Spleen (tissue), 7 donors: ENCODE measurements around the gene KLK14.

Experiments
- CTCF ChIP-seq, 11 experiments: fragments of 200-600 bp in 7 of 11; fragments of 450-650 bp in 4 of 11; sonication (generic) in 4 of 11; IDR thresholded peaks in 8 of 11; conservative IDR thresholded peaks in 3 of 11; 1 replicate in 7 of 11; 2 replicates in 4 of 11; pipeline versions ENCODE4 v1.4.0 to v1.8.0; 2016 to 2021; ENCODE audit warnings: antibody characterized with exemption in 11 of 11, inconsistent platforms in 4 of 11, mild to moderate bottlenecking in 1 of 11
- POLR2A ChIP-seq, 3 donors: fragments of 450-650 bp; IDR thresholded peaks; one replicate each; pipeline ENCODE4 v1.5.1; 2017; ENCODE audit warnings: antibody characterized with exemption in 3 of 3, mild to moderate bottlenecking in 1 of 3
- donor health status: DM: no; HTN: no; CAD: no; lungs with moderate emphysema.
- donor health status: DM: no; HTN: no; CAD: no.
- donor health status: DM: no; HTN: no; CAD: no.

GRCh38 chr19:51107406-51108065 lies 24.8 kb upstream of the KLK14 start:
- TF ChIP-seq CTCF (IDR thresholded peaks at IDR 0.05 in 8 of 11, conservative IDR thresholded peaks at IDR 0.05 in 3 of 11) (no peak), POLR2A (IDR thresholded peaks at IDR 0.05) (no peak)
